ENCODE measurements around the gene TIMM10. TPM values are rescaled to one million over a fixed set of nuclear protein-coding genes. Genes with fewer than 3 reads are reported as not detected.
"Not testable (repeated sequence)": the region's sequence is repeated elsewhere in the genome, so short reads cannot be mapped to it uniquely, and the experiment has no call there.

Gene TIMM10
- total and polyA plus RNA-seq, 5 donors = 40.6 to 68.8 (median 53.0) TPM

DNA sequence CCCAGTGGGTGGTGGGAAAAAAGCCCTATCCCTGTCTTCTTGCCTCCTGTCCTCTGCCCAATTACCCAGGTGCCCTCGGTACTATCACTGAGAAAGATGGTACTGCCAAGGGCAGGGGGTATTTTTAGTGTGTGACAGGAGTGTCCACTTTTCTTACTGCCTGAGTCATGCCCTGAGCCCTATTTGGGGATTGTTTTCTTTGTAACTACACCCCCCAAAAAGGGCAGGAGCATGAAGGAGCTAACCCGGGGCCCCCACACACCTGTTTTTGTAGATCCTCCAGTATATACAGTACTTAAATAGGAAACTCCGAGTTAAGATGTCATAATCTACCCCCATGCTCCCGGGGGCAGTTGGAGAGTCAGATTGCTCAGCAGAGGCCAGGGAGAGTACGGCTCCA, 10.6 kb upstream of the TIMM10 start:
- Histone ChIP-seq H3K9me3 (ENCODE audit: control insufficient read depth, low read length) (no peaks in the 10 kb centered on the region), H3K27ac (ENCODE audit: low read length) (no peak overlapping the region), H3K27me3 (ENCODE audit: control insufficient read depth, insufficient read depth) (no peaks in the 10 kb centered on the region), H3K4me3 (ENCODE audit: low read length) (no peak overlapping the region), H3K4me1 (ENCODE audit: control insufficient read depth, insufficient read depth, low read length) (no peaks in the 10 kb centered on the region)
- WGBS = 69% methylated on average over 5 of the region's 5 CpGs
- peak; percentile 30 to 56 for ATAC-seq
- intact Hi-C loops (cut with DNase I) = no loop called here
- no peak for DNase-seq

DNA sequence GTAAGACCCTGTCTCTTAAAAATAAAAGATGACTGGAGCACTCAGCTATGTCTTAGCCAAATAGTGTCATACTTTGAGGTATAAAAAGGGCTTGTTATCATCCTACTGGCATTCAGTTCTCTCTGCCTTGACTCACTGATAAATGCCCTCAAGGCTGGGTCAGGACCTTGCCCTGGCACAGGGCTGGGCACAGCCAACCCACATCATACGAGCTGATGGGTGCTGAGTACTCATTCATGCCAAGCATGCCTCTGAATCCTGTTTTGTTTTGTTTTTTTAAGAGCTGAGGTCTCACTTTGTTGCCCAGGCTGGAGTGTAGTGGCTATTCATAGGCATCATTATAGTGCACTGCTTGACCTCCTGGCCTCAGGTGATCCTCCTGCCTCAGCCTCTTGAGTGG, 8.8 kb upstream of the TIMM10 start:
- ATAC-seq = no peak
- no peaks in the 10 kb centered on the region for H3K27me3 ChIP-seq (ENCODE audit: control insufficient read depth, insufficient read depth)

GRCh38 chr11:57536947-57537619, 6.5 kb upstream of the TIMM10 start, which contains the start of gene SMTNL1:
Gene SMTNL1, plus strand, starts transcription at chr11:57537595. Its CDS starts 5,048 bp downstream, at chr11:57542643.
- intact Hi-C loops (cut with DNase I) = no loop called here
- no peak within 1 kb of the TSS for H3K27ac ChIP-seq (ENCODE audit: low read length)
- H3K27me3 ChIP-seq (ENCODE audit: control insufficient read depth, insufficient read depth) = no peaks in the 10 kb centered on the region
- 64% methylated on average over 14 of the region's 14 CpGs for WGBS
- H3K4me1 ChIP-seq (ENCODE audit: control insufficient read depth, insufficient read depth, low read length) = no peaks in the 10 kb centered on the region
- no peaks in the 10 kb centered on the region for H3K9me3 ChIP-seq (ENCODE audit: control insufficient read depth, low read length)
- ATAC-seq (no peak), DNase-seq (no peak)
- H3K4me3 ChIP-seq (ENCODE audit: low read length) = no peak within 1 kb of the TSS

More for the DNA sequence above, 8.8 kb upstream of the TIMM10 start:
- no peak for DNase-seq
- Histone ChIP-seq H3K4me1 (ENCODE audit: control insufficient read depth, insufficient read depth, low read length) (no peaks in the 10 kb centered on the region), H3K27ac (ENCODE audit: low read length) (no peak overlapping the region), H3K4me3 (ENCODE audit: low read length) (no peak overlapping the region), H3K9me3 (ENCODE audit: control insufficient read depth, low read length) (no peaks in the 10 kb centered on the region)
- intact Hi-C loops (cut with DNase I) = no loop called here
- WGBS = 59% methylated on average over 1 of the region's 1 CpG

DNA sequence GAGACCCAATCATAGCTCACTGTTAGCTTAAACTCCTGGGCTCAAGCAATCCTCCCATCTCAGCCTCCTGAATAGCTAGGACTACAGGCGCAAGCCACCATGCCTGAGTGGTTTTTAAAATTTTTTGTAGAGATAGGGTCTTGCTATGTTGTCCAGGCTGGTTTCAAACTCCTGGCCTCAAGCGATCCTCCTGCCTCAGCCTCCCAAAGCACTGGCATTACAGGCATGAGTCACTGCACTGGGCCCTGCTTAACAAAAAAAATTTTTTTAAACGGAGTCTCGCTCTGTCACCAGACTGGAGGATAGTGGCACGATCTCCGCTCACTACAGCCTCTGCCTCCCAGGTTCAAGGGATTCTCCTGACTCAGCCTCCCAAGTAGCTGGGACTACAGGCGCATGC, 3.9 kb upstream of the TIMM10 start:
- ATAC-seq = not testable (repeated sequence)

DNA sequence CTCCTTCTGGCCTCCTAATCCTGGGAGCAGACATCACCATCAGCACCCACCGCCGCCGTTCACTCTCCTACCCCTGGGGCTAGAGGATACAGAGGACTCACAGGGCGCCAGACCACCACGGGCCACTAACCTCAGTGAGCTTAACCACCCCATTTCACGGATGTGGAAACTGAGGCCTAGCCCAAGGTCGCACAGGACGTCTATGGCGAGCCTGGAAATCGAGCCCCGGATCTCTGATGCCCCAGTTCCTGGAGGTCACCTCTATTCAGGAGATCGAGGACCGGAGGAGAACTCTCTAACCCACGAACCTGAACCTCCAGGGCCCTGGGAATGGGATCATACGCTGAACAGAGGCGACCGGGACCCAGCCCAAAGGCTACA, 349 bp downstream of the TIMM10 start:
- intact Hi-C loops (cut with DNase I) = no loop called here
- H3K9me3 ChIP-seq (ENCODE audit: control insufficient read depth, low read length) = no peaks in the 10 kb centered on the region
- ATAC-seq = peak; percentile 23 to 54
- no peaks in the 10 kb centered on the region for H3K4me1 ChIP-seq (ENCODE audit: control insufficient read depth, insufficient read depth, low read length)
- peak overlapping the region; percentile 97 for H3K4me3 ChIP-seq (ENCODE audit: low read length)
- peak; percentile 23 to 68 (median 56) for DNase-seq
- peak overlapping the region; percentile 85 for H3K27ac ChIP-seq (ENCODE audit: low read length)
- no peaks in the 10 kb centered on the region for H3K27me3 ChIP-seq (ENCODE audit: control insufficient read depth, insufficient read depth)
- 2% methylated on average over 17 of the region's 17 CpGs for WGBS

More for the DNA sequence above, 3.9 kb upstream of the TIMM10 start:
- 94% methylated on average over 7 of the region's 7 CpGs for WGBS
- intact Hi-C loops (cut with DNase I); H3K4me3 ChIP-seq (ENCODE audit: low read length); H3K4me1 ChIP-seq (ENCODE audit: control insufficient read depth, insufficient read depth, low read length); H3K27ac ChIP-seq (ENCODE audit: low read length); DNase-seq; H3K9me3 ChIP-seq (ENCODE audit: control insufficient read depth, low read length); H3K27me3 ChIP-seq (ENCODE audit: control insufficient read depth, insufficient read depth): not testable (repeated sequence)

DNA sequence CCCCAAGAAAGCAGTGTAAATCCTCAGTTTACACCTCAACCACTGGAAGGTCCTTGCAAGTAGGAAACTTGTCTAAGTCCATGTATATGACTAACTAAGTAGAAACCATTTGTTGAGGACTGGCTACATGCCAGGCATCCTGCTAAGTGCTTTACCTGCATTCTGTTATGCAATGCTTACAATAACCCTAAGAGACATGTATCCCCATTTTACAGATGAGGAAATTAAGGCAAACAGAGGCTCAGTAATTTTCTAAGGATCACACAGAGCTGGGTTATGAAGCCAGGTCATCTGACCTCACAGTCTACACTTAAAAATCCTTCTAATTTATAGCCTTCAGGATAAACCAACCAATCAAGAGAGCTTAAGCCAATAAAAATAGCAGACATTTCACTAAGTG, 1.5 kb downstream of the TIMM10 start:
- H3K4me3 ChIP-seq (ENCODE audit: low read length) = no peak overlapping the region
- no peak for ATAC-seq
- DNase-seq = no peak
- no peaks in the 10 kb centered on the region for H3K9me3 ChIP-seq (ENCODE audit: control insufficient read depth, low read length)
- H3K4me1 ChIP-seq (ENCODE audit: control insufficient read depth, insufficient read depth, low read length) = no peaks in the 10 kb centered on the region
- H3K27ac ChIP-seq (ENCODE audit: low read length) = no peak overlapping the region
- intact Hi-C loops (cut with DNase I) = loop anchor here (5.0 kb wide), 3 partner anchors 37 to 182 kb away; no protein-coding TSS in a partner anchor
- H3K27me3 ChIP-seq (ENCODE audit: control insufficient read depth, insufficient read depth) = no peaks in the 10 kb centered on the region

DNA sequence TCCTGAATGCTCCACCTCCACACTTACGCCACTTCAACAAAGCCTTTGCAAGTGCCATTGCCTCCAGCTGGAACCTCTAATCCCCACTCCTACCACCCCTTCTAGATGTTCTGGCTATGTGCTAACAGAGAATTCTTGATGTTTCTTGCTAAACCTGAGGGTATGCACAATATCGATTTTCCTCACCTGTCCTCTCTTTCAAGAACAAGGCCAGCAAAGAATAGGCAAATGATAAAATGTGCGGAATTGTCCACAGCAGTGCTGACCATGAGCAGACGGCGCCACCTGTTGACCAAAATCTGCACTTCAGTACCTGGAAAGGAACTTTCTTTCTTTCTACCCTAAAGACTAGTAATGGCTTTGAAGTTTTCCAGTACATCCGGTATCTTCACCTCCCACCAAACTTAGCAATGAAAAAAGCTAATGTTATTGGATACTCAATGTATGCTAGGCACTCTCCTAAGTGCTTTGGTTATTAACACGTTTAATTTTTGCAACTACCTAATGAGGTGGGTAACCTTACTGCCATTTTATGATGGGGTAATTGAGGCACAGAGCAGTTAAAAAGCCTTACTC, 3.4 kb downstream of the TIMM10 start:
- H3K27me3 ChIP-seq (ENCODE audit: control insufficient read depth, insufficient read depth) = no peaks in the 10 kb centered on the region
- no peak for ATAC-seq
- 16% methylated on average over 7 of the region's 7 CpGs for WGBS
- intact Hi-C loops (cut with DNase I) = loop anchor here (2.0 to 5.0 kb wide), 5 partner anchors 32 to 180 kb away; no protein-coding TSS in a partner anchor
- no peak overlapping the region for H3K27ac ChIP-seq (ENCODE audit: low read length)
- no peak overlapping the region for H3K4me3 ChIP-seq (ENCODE audit: low read length)
- H3K9me3 ChIP-seq (ENCODE audit: control insufficient read depth, low read length) = no peaks in the 10 kb centered on the region
- DNase-seq = peak; percentile 65 to 90 (median 79)
- H3K4me1 ChIP-seq (ENCODE audit: control insufficient read depth, insufficient read depth, low read length) = no peaks in the 10 kb centered on the region

DNA sequence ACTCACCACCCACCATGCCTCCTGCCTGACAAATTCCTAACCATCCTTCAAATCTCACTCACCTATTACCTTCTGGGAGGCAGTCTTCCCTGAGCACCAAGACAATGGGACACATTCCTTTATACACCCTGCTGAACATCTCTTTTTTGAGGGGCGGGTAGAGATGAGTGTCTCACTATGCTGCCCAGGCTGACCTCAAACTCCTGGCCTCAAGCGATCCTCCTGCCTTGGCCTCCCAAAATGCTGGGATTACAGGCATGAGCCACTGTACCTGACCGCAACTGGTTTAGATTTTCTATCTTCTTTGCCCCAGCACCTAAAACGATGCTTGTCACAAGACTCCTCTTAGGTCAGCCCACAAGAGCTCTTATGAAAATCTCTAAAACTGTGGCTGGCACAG, 7.1 kb downstream of the TIMM10 start:
- Histone ChIP-seq H3K27ac (ENCODE audit: low read length) (no peak overlapping the region), H3K4me3 (ENCODE audit: low read length) (no peak overlapping the region), H3K27me3 (ENCODE audit: control insufficient read depth, insufficient read depth) (no peaks in the 10 kb centered on the region), H3K9me3 (ENCODE audit: control insufficient read depth, low read length) (no peaks in the 10 kb centered on the region), H3K4me1 (ENCODE audit: control insufficient read depth, insufficient read depth, low read length) (no peaks in the 10 kb centered on the region)
- WGBS = 92% methylated on average over 4 of the region's 4 CpGs
- no peak for ATAC-seq
- intact Hi-C loops (cut with DNase I) = no loop called here
- DNase-seq = no peak

DNA sequence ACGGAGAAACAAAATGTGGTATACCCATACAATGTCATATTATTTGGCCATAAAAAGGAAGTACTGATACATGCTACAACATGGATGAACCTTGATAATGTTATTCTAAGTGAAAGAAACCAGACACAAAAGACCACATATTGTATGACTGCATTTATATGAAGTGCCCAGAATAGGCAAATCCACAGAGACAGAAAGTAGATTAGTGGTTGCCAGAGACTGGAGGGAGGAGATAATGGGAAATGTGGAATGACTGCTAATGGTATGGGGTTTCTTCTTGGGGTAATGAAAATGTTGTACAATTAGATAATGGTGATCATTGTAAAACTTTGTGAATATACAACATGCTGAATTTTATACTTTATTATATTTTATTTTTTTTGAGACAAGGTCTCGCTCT, 9.4 kb downstream of the TIMM10 start:
- intact Hi-C loops (cut with DNase I) = no loop called here

DNA sequence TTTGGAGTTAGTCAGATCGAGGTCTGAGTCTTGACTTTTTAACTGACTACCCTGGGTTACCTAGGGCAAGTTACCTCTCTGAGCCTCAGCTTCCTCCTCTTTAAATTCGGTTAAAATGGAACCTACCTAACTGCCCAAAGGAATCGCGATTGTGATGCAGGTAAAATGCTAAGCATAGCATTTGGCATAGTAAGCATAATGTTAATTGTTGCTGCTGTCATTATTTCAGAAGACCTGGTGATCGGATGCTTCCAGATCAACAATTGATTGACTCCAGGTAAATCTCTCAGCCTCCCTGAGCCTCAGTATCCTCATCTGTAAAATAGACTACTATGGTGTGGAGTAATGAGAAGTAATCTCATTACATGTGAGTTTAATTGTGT, 14.5 kb downstream of the TIMM10 start:
- no peak for ATAC-seq

More for the DNA sequence above, 9.4 kb downstream of the TIMM10 start:
- H3K27ac ChIP-seq (ENCODE audit: low read length) = no peak overlapping the region
- no peaks in the 10 kb centered on the region for H3K4me1 ChIP-seq (ENCODE audit: control insufficient read depth, insufficient read depth, low read length)
- no peaks in the 10 kb centered on the region for H3K9me3 ChIP-seq (ENCODE audit: control insufficient read depth, low read length)
- no peaks in the 10 kb centered on the region for H3K27me3 ChIP-seq (ENCODE audit: control insufficient read depth, insufficient read depth)
- 84% methylated on average over 2 of the region's 2 CpGs for WGBS
- H3K4me3 ChIP-seq (ENCODE audit: low read length) = no peak overlapping the region
- ATAC-seq = no peak
- DNase-seq = no peak

DNA sequence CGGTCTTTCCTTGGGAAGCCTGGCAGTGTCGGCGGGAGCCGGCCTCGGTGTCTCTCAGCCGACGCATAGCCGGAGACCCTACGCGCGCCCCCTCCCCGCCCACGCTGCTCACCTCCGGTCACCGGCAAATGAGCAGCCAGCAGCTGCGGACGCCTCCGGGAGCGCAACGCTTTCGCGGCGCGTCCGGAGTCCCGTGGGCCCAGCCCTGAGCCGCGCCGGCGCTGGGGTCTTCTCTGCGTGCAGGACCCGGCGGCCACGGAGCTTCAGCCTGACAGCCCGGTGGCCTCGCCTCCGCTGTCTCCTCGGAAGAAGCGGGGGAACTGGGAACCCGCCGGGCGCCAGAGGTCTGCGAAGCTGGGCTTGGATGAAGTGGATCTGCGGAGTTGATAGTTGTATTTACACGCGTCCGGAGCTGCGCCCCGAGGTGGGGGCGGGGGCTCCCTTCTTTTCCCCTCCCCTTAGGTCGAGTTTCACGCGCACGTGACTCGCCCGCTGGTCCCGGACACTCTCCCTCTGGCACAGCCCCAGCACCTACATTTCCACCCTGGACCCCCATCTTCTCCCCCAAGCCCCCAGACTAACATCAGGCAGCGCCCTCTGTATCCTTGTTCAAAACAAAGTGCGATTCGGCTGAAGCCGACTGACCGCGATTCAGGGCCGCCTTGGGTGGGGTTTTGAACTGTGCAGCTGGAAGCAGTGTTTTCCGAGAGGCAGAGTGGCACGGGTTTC, 15.1 kb downstream of the TIMM10 start, which contains the start of gene SLC43A1:
Gene SLC43A1, minus strand, starts transcription at position 371 of the 729 bp plus-strand sequence. CDS start 1,591 bp downstream, outside the sequence.
- DNase-seq (peak; percentile 61 to 89 (median 87)), ATAC-seq (peak; percentile 83 to 87)
- Histone ChIP-seq H3K9me3 (ENCODE audit: control insufficient read depth, low read length) (no peaks in the 10 kb centered on the region), H3K27me3 (ENCODE audit: control insufficient read depth, insufficient read depth) (no peaks in the 10 kb centered on the region), H3K27ac (ENCODE audit: low read length) (peak within 1 kb of the TSS; percentile 42), H3K4me1 (ENCODE audit: control insufficient read depth, insufficient read depth, low read length) (no peaks in the 10 kb centered on the region), H3K4me3 (ENCODE audit: low read length) (peak within 1 kb of the TSS; percentile 80)
- under 1% methylated on average over 66 of the region's 66 CpGs for WGBS
- intact Hi-C loops (cut with DNase I) = no loop called here

More for the DNA sequence above, 14.5 kb downstream of the TIMM10 start:
- Histone ChIP-seq H3K9me3 (ENCODE audit: control insufficient read depth, low read length) (no peaks in the 10 kb centered on the region), H3K27ac (ENCODE audit: low read length) (no peak overlapping the region), H3K4me1 (ENCODE audit: control insufficient read depth, insufficient read depth, low read length) (no peaks in the 10 kb centered on the region), H3K4me3 (ENCODE audit: low read length) (peak overlapping the region; percentile 80), H3K27me3 (ENCODE audit: control insufficient read depth, insufficient read depth) (no peaks in the 10 kb centered on the region)
- intact Hi-C loops (cut with DNase I) = no loop called here
- WGBS = 22% methylated on average over 5 of the region's 5 CpGs
- DNase-seq = no peak

Data from right cardiac atrium (tissue), 5 donors.